Measurements from ENCODE around the gene ABCC11. TPM values are rescaled to one million over a fixed set of nuclear protein-coding genes. Genes with fewer than 3 reads are reported as not detected.

ABCC11 gene
- total RNA-seq, 1 donor from 2014 or later = not detected

DNA sequence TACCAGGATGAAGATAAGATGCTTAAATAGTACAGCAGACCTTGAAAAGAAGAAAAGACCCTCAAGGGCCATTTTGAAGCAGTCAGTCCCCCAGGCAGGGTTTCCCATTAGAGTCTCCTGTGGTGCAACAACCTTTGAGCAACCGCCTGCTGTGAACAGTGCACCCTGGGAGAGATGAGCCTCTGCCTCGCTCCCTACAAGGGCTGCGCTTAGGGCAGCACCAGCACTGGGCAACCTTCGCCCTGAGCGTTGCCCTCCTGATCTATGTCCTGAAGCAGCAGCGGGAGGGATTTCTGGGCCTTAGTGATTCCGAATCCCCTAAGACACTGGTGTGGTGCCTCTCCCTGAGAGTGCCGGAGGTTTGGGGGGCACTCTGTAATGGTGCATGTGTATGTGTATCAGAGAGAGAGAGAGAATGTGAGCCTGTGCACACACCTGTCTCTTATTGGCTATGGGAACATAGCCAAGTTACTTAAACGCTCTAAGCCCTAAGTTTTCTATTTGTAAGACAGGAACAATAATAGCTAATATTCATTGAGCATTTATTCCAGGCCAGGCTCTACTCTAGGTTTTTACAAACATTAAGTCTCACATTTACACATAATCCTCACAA is 66.4 kb downstream of the ABCC11 start:
- Histone ChIP-seq H3K4me1 (no peaks in the 10 kb centered on the region), H3K4me3 (no peak overlapping the region), H3K27me3 (no peaks in the 10 kb centered on the region), H3K9me3 (no peaks in the 10 kb centered on the region), H3K27ac (no peak overlapping the region), H3K36me3 (no peaks in the 10 kb centered on the region)
- DNase-seq (ENCODE audit: extremely low spot score in 2 of 2) = no peak
- TF ChIP-seq POLR2AphosphoS5 (IDR thresholded peaks at IDR 0.05; ENCODE audit: insufficient read depth in 1 of 2, low read depth in 1 of 2) (no peak), POLR2A (IDR thresholded peaks at IDR 0.05) (no peak)
- TF ChIP-seq, protein P1, sequence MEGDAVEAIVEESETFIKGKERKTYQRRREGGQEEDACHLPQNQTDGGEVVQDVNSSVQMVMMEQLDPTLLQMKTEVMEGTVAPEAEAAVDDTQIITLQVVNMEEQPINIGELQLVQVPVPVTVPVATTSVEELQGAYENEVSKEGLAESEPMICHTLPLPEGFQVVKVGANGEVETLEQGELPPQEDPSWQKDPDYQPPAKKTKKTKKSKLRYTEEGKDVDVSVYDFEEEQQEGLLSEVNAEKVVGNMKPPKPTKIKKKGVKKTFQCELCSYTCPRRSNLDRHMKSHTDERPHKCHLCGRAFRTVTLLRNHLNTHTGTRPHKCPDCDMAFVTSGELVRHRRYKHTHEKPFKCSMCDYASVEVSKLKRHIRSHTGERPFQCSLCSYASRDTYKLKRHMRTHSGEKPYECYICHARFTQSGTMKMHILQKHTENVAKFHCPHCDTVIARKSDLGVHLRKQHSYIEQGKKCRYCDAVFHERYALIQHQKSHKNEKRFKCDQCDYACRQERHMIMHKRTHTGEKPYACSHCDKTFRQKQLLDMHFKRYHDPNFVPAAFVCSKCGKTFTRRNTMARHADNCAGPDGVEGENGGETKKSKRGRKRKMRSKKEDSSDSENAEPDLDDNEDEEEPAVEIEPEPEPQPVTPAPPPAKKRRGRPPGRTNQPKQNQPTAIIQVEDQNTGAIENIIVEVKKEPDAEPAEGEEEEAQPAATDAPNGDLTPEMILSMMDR (IDR thresholded peaks at IDR 0.05) = no peak
- intact Hi-C loops (cut with DNase I) = no loop called here

- H3K36me3 ChIP-seq = no peaks in the 10 kb centered on the region
- no peak overlapping the region for H3K27ac ChIP-seq
- H3K4me1 ChIP-seq = no peaks in the 10 kb centered on the region
- no peak overlapping the region for H3K4me3 ChIP-seq
- intact Hi-C loops (cut with DNase I) = no loop called here
- no peaks in the 10 kb centered on the region for H3K9me3 ChIP-seq
- TF ChIP-seq POLR2AphosphoS5 (IDR thresholded peaks at IDR 0.05; ENCODE audit: insufficient read depth in 1 of 2, low read depth in 1 of 2) = no peak
- no peak for TF ChIP-seq POLR2A (IDR thresholded peaks at IDR 0.05)
- TF ChIP-seq, protein P1 (IDR thresholded peaks at IDR 0.05) = no peak
- no peak for DNase-seq (ENCODE audit: extremely low spot score in 2 of 2)
- no peaks in the 10 kb centered on the region for H3K27me3 ChIP-seq
Observed at GRCh38 chr16:48176635-48177408, 70.5 kb downstream of the ABCC11 start.

- Histone ChIP-seq H3K27ac (no peak overlapping the region), H3K9me3 (no peaks in the 10 kb centered on the region), H3K4me1 (no peaks in the 10 kb centered on the region), H3K36me3 (no peaks in the 10 kb centered on the region), H3K27me3 (no peaks in the 10 kb centered on the region), H3K4me3 (no peak overlapping the region)
- intact Hi-C loops (cut with DNase I) = no loop called here
- no peak for TF ChIP-seq POLR2A (IDR thresholded peaks at IDR 0.05)
- TF ChIP-seq, protein P1 (IDR thresholded peaks at IDR 0.05) = no peak
- TF ChIP-seq POLR2AphosphoS5 (IDR thresholded peaks at IDR 0.05; ENCODE audit: insufficient read depth in 1 of 2, low read depth in 1 of 2) = no peak
- no peak for DNase-seq (ENCODE audit: extremely low spot score in 2 of 2)
Observed at GRCh38 chr16:48173889-48174288, 73.5 kb downstream of the ABCC11 start.

DNA sequence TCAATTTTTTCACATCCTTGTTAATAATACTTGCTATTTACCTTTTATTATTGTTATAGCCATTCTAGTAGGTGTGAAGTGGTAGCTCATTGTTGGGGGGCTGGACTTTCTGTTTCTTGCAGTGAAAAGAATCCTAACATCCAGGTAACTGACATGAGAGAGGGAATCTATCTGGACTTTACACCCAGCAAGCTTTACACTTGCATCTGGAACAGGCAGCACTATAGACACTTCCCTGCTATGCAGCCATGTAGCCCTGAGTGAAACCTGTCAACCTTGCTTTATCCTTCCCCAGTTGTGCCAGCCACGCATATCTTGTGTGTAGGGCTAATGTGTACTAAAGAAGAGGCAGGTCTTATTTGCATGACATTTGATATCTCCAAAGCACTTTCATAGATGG is 74.7 kb downstream of the ABCC11 start:
- intact Hi-C loops (cut with DNase I) = no loop called here
- Histone ChIP-seq H3K27ac (no peak overlapping the region), H3K36me3 (no peaks in the 10 kb centered on the region), H3K27me3 (no peaks in the 10 kb centered on the region), H3K9me3 (no peaks in the 10 kb centered on the region), H3K4me3 (no peak overlapping the region), H3K4me1 (no peaks in the 10 kb centered on the region)
- no peak for DNase-seq (ENCODE audit: extremely low spot score in 2 of 2)
- TF ChIP-seq POLR2AphosphoS5 (IDR thresholded peaks at IDR 0.05; ENCODE audit: insufficient read depth in 1 of 2, low read depth in 1 of 2) (no peak), POLR2A (IDR thresholded peaks at IDR 0.05) (no peak)
- TF ChIP-seq, protein P1 (IDR thresholded peaks at IDR 0.05) = no peak

- Histone ChIP-seq H3K9me3 (no peaks in the 10 kb centered on the region), H3K4me3 (no peak overlapping the region), H3K36me3 (no peaks in the 10 kb centered on the region), H3K27me3 (no peaks in the 10 kb centered on the region), H3K27ac (no peak overlapping the region), H3K4me1 (no peaks in the 10 kb centered on the region)
- DNase-seq (ENCODE audit: extremely low spot score in 2 of 2) = no peak
- intact Hi-C loops (cut with DNase I) = loop anchor here (10.0 kb wide), 1 partner anchor 1135 kb away; no protein-coding TSS in a partner anchor
- TF ChIP-seq, protein P1 (IDR thresholded peaks at IDR 0.05) = no peak
- TF ChIP-seq POLR2A (IDR thresholded peaks at IDR 0.05) = no peak
- TF ChIP-seq POLR2AphosphoS5 (IDR thresholded peaks at IDR 0.05; ENCODE audit: insufficient read depth in 1 of 2, low read depth in 1 of 2) = no peak
Observed at GRCh38 chr16:48169896-48170295, 77.4 kb downstream of the ABCC11 start.

All from vagina (tissue), 2 donors.